OCI-LY3 (cell line): Measurements from ENCODE around the gene BCLAF1.
A peak's percentile ranks its signal among the peaks of the same experiment; 100 is the strongest.

Source experiments
- H2AFZ ChIP-seq: fragments of 200-600, 300-600 bp; shearing (Covaris generic); 2 replicates; pipeline ENCODE4 v1.6.0; 2014; ENCODE audit warnings: antibody characterized with exemption, low read depth, low read length
- H3K27ac ChIP-seq: fragments of 200-600, 300-600 bp; sonication (generic); 2 replicates; pipeline ENCODE4 v1.5.1; 2014; ENCODE audit warnings: mild to moderate bottlenecking, low read length, moderate library complexity, mixed read lengths
- H3K27me3 ChIP-seq: fragments of 200-600, 300-600 bp; sonication (generic); 2 replicates; pipeline ENCODE4 v1.6.1; 2014; ENCODE audit warnings: low read depth, low read length, mixed read lengths
- H3K36me3 ChIP-seq: fragments of 200-600, 300-600 bp; sonication (generic); replicated peaks from 2 replicates; pipeline ENCODE3; 2014; ENCODE audit warnings: low read depth, low read length, mixed read lengths
- H3K4me1 ChIP-seq: fragments of 300-600, 200-600 bp; sonication (generic); 2 replicates; pipeline ENCODE4 v1.6.1; 2014; ENCODE audit warnings: low read length, mixed read lengths
- H3K4me2 ChIP-seq: fragments of 200-600, 300-600 bp; sonication (generic); 2 replicates; pipeline ENCODE4 v1.6.1; 2014; ENCODE audit warnings: low read length, mixed read lengths
- H3K4me3 ChIP-seq: fragments of 300-600, 200-600 bp; sonication (generic); 2 replicates; pipeline ENCODE4 v1.5.1; 2014; ENCODE audit warnings: antibody characterized with exemption, mild to moderate bottlenecking, low read length, moderate library complexity
- H3K79me2 ChIP-seq: fragments of 300-600, 200-600 bp; shearing (Covaris generic); 2 replicates; pipeline ENCODE4 v1.6.1; 2014; ENCODE audit warnings: mild to moderate bottlenecking, low read length, mixed read lengths
- H3K9ac ChIP-seq: fragments of 300-600, 200-600 bp; shearing (Covaris generic); 2 replicates; pipeline ENCODE4 v1.6.0; 2014; ENCODE audit warnings: mild to moderate bottlenecking, low read length, moderate library complexity
- H3K9me3 ChIP-seq: fragments of 200-600, 300-600 bp; shearing (Covaris generic); 2 replicates; pipeline ENCODE4 v1.6.1; 2014; ENCODE audit warnings: low read length, mixed read lengths; ENCODE audit not compliant: insufficient read depth
- H4K20me1 ChIP-seq: fragments of 200-600, 300-600 bp; sonication (generic); 2 replicates; pipeline ENCODE4 v1.6.1; 2016; ENCODE audit warnings: low read length, mixed read lengths; ENCODE audit not compliant: insufficient read depth
- CTCF ChIP-seq: fragments of 200-600, 300-600 bp; sonication (generic); IDR thresholded peaks from 2 replicates; pipeline ENCODE4 v1.5.1; 2014; ENCODE audit warnings: antibody characterized with exemption, low read length, low read depth
- EZH2phosphoT487 ChIP-seq: fragments of 200-600 bp; shearing (Covaris generic); IDR thresholded peaks from 2 replicates; pipeline ENCODE4 v1.6.1; 2018; ENCODE audit warnings: antibody characterized with exemption, mixed run types, low read depth

BCLAF1 gene

GRCh38 chr6:136289327-136289578 lies 393 bp downstream of the BCLAF1 start:
- H3K36me3 ChIP-seq, result peaks cover 13% of the 10 kb centered on the region
- peak overlapping the region; percentile 92 for H3K27ac ChIP-seq
- no peak for TF ChIP-seq CTCF
- TF ChIP-seq EZH2phosphoT487, result no peak
- peak overlapping the region; percentile 97 for H3K4me3 ChIP-seq
- H3K9me3 ChIP-seq, result no peaks in the 10 kb centered on the region
- peaks cover 58% of the 10 kb centered on the region for H3K79me2 ChIP-seq
- no peaks in the 10 kb centered on the region for H3K27me3 ChIP-seq
- H2AFZ ChIP-seq, result no peak overlapping the region; the same call in 1 of the 2 replicates
- H3K4me1 ChIP-seq, result peaks cover 40% of the 10 kb centered on the region
- H3K9ac ChIP-seq, result peak overlapping the region; percentile 99
- peak overlapping the region; percentile 85 for H3K4me2 ChIP-seq
- peaks cover 49% of the 10 kb centered on the region for H4K20me1 ChIP-seq

GRCh38 chr6:136288566-136289326 lies 900 bp downstream of the BCLAF1 start:
- H3K79me2 ChIP-seq, result peaks cover 63% of the 10 kb centered on the region
- peaks cover 53% of the 10 kb centered on the region for H4K20me1 ChIP-seq
- no peaks in the 10 kb centered on the region for H3K27me3 ChIP-seq
- H3K4me3 ChIP-seq, result peak overlapping the region; percentile 97
- H3K4me1 ChIP-seq, result peaks cover 43% of the 10 kb centered on the region
- H3K36me3 ChIP-seq, result peaks cover 13% of the 10 kb centered on the region
- H3K27ac ChIP-seq, result peak overlapping the region; percentile 92
- TF ChIP-seq EZH2phosphoT487, result no peak
- no peak for TF ChIP-seq CTCF
- no peaks in the 10 kb centered on the region for H3K9me3 ChIP-seq
- peak overlapping the region; percentile 85 for H3K4me2 ChIP-seq
- H2AFZ ChIP-seq, result no peak overlapping the region
- H3K9ac ChIP-seq, result peak overlapping the region; percentile 99

GRCh38 chr6:136284909-136285308 lies 4.7 kb downstream of the BCLAF1 start:
- peaks cover 54% of the 10 kb centered on the region for H3K4me1 ChIP-seq
- no peak overlapping the region for H2AFZ ChIP-seq
- no peak overlapping the region for H3K27ac ChIP-seq
- no peaks in the 10 kb centered on the region for H3K27me3 ChIP-seq
- peak overlapping the region; percentile 35 for H3K4me3 ChIP-seq
- peaks cover 97% of the 10 kb centered on the region for H3K79me2 ChIP-seq
- peak overlapping the region; percentile 51 for H3K4me2 ChIP-seq
- no peaks in the 10 kb centered on the region for H3K9me3 ChIP-seq
- no peak for TF ChIP-seq EZH2phosphoT487
- peaks cover 30% of the 10 kb centered on the region for H3K36me3 ChIP-seq
- H3K9ac ChIP-seq, result no peak overlapping the region
- peaks cover 91% of the 10 kb centered on the region for H4K20me1 ChIP-seq

GRCh38 chr6:136282906-136283305 lies 6.7 kb downstream of the BCLAF1 start:
- H3K27ac ChIP-seq, result no peak overlapping the region
- no peak overlapping the region; the same call in 1 of the 2 replicates for H3K4me2 ChIP-seq
- TF ChIP-seq EZH2phosphoT487 (no peak), CTCF (no peak)
- H3K27me3 ChIP-seq, result no peaks in the 10 kb centered on the region
- no peak overlapping the region for H3K4me3 ChIP-seq
- no peak overlapping the region for H2AFZ ChIP-seq
- H3K36me3 ChIP-seq, result peaks cover 23% of the 10 kb centered on the region
- peaks cover 85% of the 10 kb centered on the region for H4K20me1 ChIP-seq
- H3K9me3 ChIP-seq, result no peaks in the 10 kb centered on the region
- no peak overlapping the region for H3K9ac ChIP-seq
- H3K79me2 ChIP-seq, result peaks cover 99% of the 10 kb centered on the region
- peaks cover 49% of the 10 kb centered on the region for H3K4me1 ChIP-seq
